GM18511 (cell line): ENCODE data around the gene PIGS.
"Not testable (repeated sequence)": the region's sequence is repeated elsewhere in the genome, so short reads cannot be mapped to it uniquely, and the experiment has no call there.

Experiments used
- ATAC-seq: cut with Tn5 transposase; IDR thresholded peaks from one replicate; pipeline ENCODE4 v1.9.1; 2021; ENCODE audit warnings: mild to moderate bottlenecking, moderate library complexity; ENCODE audit not compliant: unreplicated experiment

Gene PIGS

DNA sequence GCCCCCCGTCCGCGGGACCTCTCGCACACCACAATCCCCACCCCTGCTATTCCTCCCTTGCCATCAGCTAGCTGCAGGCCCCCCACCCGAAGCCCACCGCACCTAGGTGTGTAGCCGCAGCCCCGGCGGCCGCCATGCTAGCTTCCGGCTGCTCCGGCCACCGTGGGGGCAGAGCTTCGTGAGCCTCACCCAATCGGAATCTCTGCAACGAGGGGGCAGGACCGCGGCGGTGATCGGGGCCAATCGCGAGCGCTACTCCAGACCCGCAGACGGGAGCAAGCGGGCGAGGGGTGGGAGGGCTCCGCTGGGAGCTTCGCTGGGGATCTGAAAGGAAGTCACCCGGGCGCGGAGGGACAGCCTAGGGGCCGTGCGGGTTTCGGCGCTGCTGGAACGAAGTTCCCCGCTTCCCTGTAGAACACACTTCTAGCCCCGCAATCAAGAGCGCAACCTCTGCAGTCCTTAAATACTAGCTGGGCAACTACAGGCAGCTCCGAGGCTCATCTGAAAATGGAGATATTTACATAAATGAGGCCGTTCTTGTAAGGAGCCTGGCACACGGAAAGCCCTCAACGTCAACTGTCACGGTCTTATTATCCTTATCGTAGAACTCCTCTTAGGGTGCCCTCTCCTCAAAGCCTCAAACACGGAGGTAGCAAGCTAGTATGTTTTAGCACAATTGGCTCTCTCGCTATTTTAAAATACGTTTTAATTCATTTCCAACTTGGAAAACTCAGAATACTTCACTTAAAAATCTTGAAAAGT, at the start of gene PIGS:
Gene PIGS (minus strand): TSS at position 164 of the 762 bp plus-strand sequence. CDS start 28 bp downstream, at position 136.
- ATAC-seq = peak; percentile 90

DNA sequence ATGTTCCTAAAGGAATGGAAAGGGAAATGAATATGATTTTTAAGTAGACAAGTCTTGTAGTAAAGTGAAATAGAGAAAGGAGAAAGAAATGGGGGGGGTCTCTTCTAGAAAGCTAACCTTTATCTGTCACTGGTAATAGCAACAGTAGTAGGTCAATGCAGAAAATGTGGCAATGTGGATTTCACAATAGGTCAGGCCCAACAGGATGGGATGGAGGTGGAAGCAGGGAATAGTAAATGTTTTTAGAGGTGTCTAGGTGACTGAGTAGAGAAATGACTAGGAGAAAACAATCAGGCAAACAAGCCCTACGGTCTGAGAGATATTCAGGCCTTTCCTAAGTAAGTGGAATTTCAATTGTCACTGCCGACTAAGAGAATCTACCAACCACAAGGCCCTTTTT, 48.7 kb upstream of the PIGS start:
- no peak for ATAC-seq

DNA sequence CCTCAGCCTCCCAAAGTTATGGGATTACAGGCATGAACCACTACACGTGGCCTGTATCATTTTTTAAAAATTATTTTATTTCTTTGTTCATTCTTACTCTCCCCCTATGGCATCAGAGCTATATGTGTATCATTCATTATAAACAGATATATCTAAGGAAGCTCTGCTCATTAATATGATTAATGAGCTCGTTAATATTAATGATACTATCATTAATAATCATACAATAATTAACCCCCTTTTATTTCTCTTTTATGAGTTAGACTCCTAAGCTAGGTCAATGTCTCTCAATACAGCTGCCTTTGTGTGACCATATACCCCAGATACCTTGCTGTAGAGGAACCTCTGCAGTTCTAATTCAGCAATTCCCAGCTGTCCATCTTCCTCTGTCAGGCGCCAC, 47.1 kb upstream of the PIGS start:
- no peak for ATAC-seq

DNA sequence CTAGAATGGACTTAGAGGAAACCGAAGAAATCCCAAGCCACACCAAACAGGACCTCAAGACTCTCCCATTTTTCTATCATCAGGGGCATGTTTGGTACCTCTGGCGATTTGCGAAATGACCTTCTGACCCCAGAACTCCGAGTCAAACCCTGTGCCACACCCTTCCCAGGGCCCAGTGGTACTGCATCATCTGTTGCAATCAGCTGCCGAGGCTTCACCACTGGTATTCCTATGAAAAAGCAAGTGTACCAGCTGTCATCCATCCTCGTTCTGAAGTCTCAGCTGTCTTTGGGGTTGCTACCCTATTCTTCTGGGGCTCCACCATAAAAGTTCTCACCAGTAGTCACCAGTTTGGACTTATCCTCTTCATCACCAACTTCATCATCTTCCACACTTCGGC, 45.0 kb upstream of the PIGS start:
- ATAC-seq = no peak

DNA sequence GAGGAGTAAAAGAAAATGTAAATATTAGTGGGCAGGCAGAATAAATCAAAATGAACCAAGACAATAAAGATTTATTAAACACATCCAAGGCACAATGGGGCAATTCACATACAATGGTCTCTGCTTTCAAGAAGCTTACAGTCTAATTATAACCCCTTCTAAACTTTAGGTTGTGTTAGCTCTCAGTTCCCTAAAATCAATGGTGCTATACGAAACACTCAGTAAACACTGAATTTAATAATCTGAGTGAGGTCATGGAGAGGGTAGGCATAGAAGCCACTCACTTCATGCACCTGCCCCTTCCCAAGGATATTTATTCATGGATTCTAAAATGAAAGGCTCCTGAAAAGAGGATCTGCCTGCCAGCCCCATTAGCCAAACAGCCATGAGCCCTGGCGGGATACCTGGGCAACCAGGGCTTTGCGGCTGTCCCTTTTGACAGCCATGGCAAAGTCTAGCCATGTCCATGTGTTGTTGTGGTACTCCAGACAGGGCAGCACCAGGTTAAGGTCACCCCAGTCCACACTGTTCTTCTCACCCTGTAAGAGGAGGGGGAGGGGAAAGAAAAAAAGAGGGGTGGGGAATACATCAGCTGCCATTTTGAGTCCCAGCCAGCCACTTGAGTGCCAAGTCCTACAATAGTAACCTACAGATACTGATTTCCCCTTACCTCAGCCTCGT, 44.1 kb upstream of the PIGS start:
- no peak for ATAC-seq

DNA sequence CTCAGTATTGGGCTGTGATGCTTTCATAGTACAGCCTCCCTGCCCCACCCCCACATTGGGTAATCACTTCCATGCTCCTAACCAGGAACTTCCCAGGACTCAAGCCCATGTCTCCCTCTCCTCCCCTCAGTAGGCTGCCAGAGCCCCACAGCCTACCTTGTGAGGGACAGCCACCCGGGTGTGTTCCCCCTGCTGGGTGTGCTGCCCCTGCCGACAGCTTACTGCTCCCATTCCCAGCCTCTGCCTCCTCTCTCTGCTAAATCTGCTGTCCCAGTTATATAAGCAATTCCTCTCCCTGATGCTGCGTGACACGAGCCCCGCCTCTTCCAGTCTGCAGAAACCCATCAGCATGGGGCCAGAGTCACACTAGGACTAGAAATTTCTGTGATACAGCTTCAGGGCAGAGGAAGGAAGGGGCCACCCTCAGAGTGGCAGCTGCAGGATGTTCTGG, 42.6 kb upstream of the PIGS start, which contains the start of gene RSKR:
Gene RSKR (minus strand): TSS at position 255 of the 451 bp plus-strand sequence. CDS start 24 bp downstream, at position 231.
- ATAC-seq = no peak

DNA sequence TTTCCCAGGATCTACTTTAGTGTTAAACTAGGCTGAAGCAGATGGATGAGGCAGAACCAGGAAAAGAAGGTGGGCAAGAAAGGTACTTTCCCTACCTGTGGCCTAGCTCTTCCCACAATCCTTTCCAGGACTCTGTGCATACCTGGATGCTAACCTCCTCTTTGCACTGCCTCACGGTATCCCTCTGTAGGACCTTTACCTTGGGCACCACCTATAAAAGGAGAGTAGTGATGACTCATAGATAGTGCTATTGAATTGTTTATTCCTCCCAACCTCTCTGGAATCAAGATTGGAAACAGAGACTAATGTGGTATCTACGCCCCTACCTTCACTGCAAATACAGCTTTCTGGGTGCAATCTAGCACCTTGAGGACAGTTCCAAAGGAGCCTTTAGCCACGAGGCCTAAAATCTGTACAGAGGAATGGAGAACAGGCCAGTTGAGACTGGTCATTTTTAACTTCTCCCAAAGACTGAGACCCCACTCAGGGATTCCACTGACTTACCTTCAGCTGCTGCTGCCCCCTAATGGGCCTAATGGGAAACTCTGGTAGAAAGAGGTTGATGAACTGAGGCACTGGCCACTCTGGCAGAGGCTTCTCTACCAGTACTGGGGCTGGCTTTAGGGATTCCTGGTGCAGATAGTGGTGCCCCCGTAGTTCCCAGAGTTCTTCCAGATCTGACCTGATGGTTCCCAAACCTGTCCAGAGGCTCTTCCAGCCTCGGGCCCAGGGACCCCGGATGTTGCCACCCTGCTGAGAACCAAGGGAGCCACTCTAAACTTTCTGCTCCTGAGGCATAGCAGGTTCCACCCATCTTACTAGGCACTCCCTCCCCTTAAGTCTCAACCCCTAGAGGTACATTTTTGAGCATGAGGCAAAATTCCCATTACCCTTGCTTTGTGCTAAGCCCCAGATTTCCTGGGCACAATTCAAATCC, 41.9 kb upstream of the PIGS start:
- no peak for ATAC-seq

DNA sequence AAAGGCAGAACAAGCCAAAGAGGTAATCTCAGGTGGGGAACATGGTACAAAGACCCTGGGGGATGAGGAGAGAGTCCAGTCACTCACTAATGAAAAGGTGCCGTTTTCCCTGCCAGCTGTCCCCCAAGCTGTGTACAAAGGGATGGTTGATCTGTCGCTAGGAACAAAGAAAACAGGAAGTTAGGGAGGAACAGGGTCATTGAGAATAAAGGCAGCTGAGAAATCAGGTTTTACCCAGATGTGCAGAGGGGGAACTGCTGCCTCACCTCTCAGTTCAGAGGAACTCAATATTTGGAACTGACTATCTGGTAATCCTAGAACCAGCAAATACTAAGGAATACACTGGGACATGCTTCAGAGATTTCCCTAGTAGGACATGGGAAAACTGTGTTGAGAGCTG, 41.2 kb upstream of the PIGS start:
- ATAC-seq = no peak

DNA sequence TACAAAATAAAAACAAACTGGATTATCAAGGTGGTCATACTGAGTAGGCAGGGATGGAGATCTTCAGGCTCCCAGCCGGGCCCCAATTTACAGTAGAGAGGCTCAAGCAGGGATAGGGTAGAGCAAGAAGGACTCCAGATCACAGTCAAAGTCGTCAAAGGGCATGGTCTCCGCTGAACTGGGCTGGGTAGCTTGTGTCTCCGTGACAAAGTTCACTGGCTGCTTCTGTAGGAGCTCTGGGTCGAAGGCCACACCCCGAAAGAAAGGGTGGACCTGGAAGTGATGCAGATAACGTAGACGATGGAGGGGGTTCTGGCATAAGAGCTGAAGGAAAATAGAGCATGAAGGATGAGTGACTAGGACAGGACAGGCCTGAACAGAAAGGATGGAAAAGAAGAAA, 39.1 kb upstream of the PIGS start:
- ATAC-seq = no peak

DNA sequence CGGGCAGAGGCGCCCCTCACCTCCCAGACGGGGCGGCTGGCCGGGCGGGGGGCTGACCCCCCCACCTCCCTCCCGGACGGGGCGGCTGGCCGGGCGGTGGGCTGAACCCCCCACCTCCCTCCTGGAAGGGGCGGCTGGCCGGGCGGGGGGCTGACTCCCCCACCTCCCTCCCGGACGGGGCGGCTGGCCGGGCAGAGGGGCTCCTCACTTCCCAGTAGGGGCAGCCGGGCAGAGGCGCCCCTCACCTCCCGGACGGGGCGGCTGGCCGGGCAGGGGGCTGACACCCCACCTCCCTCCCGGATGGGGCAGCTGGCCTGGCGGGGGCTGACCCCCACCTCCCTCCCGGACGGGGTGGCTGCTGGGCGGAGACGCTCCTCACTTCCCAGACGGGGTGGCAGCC, 32.7 kb upstream of the PIGS start:
- ATAC-seq = not testable (repeated sequence)

DNA sequence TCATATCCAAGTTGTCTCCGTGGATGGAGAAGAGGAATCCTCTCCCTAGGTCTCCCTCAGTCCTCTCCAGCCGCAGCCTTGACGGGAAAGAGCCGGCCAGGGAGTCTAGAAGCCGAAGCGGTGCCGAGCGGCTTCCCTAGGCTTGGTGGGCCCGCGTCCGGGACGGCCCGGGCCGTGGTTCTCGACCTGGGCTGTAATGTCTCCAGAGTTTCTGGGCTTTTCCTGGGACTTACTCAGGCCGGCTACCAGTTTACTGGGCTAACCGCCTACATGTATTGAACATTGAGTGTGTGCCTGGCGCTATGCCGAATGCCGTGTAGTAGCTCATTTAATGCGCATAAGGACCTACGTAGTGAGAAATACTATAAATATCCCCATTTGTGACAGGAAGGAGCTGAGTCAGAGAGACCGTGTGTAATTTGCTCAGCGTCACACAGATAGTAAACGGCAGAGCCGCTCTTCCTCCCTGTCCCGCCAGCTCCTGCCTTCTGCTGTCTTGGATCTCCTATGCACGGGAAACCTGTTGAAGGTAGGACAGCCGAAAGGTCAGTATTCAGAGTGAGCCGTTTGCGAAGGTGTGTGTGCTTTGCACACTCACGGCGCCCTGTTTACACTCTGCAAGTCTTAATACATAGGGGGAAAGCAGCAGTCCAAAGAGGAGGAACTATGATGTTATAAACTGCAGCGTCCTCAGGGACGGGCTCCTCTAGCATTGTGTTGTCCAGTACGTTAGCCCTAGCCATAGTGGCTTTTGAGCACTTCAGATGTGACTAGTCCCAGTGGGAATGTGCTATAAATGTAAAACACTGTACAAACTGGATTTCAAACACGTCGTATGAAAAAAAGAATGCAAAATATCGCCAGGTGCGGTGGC, 28.2 kb upstream of the PIGS start:
- ATAC-seq = peak; percentile 54

DNA sequence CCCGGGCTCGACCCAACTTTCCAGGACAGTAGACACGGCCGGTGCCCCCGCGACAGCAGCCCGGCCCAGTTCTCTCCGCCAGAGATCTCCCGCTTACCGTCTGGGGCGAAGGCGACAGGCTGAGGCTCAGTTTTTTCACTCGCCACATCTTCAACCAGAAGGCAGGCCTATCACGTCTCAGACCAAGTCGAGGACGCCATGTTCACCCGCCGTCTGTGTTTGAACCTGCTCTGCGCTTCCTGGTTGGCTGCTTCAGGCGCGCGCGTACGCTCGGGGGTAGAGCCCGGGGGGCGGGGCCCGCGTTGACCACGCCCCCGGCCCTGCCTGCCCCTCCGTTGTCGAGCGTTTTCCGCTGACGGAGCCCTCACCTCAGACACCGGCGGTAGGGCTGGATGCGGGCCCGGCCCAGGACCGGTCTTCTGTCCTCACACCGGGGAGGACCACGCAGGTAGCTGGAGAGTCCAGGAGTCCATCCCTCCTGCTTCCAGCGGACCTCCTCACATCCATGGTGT, 27.5 kb upstream of the PIGS start, which contains the start of gene SPAG5:
Gene SPAG5 (minus strand): TSS at position 227 of the 512 bp plus-strand sequence. CDS start 79 bp downstream, at position 148.
- ATAC-seq = peak; percentile 92

DNA sequence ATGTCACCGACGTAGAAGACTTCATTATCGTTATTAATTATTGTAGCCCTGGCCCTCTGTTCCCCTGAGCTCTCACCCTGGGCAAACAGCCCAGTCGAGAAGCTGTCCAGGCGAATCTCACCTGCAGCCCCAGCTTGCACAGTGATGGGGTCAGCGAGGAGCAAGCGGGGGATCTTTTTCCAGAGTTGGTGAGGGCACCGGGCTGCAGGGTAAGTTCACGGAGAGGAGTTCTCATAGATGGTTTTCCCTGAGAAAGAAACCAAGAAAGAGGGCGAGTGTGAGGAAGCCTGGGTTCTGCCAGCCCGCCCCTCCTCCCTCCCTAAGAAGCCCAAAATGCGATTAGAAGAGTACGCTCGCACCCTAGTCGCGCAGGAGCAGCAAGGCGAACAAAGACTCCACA, 27.1 kb upstream of the PIGS start:
- ATAC-seq = no peak

DNA sequence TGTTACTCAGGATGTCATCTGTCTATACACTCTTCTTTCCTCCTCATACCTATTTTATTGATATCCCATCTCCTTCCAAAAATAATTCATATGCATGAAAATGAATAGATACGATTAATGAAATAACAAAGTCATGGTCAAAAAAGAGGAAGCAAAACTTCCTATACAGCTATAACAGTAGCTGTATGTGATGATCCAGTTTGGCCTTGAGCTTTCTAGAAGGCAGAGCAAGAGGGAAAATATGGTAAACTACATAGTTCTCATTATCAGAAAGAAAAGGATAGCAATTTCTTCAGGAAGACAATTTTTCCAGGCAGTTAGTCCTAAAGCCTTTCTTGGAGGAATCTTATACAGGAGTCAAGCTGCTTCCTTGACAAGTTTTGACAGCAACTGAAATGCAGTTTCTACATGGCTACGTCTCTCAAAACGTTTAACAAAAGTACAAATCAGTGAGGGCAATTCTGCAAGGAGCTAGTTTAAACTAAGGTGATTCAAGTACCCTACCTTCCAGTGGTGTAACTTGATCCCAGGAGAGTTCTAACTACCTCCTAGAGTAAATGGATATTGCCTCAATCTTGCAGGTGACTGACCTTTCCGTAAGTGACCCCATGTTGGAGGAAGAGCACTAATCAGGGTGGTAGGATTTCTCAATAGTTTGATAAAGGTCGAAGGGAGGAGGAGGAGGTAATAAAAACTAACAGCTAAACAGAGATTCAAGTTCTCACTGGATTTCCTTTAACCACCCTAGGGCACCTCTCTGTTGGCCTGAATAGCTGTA, 26.5 kb upstream of the PIGS start:
- ATAC-seq = no peak

DNA sequence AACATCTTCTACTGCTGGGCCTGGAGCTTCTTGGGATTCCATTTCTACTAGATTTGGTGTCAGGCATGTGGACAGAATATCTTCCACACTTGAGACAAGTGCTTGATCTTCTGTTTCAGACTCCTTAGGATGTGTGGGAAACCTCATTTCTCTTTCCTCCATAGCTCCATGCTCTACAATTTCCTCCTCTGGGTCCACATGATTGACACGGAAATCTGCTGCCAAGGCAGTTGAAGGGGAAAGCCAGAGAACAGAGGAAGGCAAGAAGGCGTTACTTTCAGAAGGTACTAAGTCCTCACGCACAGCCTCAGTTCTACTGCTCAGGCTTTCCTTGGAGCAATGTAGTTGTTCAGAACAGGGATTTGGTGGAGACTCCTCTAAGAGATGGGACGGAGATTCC, 20.9 kb upstream of the PIGS start:
- ATAC-seq = no peak

DNA sequence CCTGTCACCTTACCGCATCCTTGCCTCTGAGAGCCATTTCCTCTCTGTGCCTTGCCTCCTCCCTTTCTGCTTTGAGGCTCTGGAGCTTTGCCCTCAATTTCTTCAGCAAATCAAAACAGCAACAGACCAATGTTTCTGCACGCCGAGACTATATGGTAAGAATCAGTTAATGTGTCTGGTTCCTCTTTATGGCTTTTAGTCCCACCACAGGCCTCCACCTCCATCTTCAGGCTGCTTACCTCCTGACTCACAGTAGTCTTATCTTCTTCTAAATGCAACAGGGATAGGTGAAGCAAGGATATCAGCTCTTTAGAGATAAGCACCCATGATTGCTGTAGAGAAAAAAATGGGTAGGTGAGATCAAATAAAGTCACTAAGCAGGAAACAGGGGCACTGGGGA, 14.5 kb upstream of the PIGS start:
- no peak for ATAC-seq

DNA sequence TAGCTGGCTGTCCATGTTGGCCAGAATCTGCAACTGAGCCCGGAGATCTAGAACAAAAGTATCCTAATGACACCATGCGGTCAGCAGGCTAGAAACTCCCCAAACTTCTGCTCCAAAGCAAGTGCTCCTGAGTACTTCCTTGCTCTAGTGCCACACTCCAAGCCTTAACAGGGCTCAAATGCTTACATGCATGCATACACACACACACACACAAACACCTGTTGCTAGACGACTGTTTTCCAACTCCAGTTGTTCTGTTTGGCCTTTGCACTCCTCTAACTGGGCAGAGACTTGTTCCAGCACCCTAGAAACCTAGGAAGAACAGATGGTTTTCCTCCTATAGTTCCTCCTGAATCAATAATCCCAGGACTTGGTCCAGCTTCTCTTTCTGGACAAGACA, 13.1 kb upstream of the PIGS start:
- no peak for ATAC-seq

DNA sequence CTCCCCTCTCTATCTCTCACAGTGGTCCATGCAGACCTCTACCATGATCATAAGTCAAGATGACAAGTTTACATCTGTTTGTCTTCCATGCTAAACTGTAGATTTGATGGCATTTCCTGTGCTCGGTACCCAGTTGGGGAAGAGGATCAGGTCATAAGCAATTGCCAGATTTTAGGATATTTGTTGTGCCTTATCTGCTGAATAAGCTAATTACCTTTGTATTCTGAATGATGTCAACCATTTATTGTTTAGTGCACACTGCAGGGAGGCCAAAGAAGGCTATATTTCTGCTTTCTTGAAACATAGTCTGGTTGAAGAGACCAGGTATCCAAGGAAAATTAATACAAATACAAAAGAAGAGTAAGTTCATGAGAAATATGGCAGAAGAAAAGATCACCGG, 11.2 kb upstream of the PIGS start:
- ATAC-seq = no peak

DNA sequence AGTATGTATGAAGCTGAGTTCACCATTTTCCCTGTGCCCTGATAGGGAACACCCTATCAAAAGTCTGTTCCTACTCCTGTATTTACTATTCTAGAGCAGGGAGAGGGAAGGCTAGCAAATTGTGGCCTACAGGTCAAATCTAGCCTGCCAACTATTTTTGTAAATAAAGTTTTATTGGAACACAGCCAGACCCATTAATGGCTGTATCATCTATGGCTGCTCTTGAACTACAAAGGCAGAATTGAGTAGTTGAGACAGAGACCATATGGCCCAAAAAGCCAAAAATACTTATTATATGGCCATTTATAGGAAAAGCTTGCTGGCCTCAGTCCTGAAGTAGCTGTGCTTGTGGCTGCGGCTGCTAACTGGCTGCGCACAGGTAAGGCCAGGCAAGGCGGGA, 9.6 kb upstream of the PIGS start:
- no peak for ATAC-seq
